ENCODE data around the gene TEX10. TPM values are rescaled to one million over a fixed set of nuclear protein-coding genes. Genes with fewer than 3 reads are reported as not detected.
"Not testable (repeated sequence)": the region's sequence is repeated elsewhere in the genome, so short reads cannot be mapped to it uniquely, and the experiment has no call there.

Gene TEX10
- polyA plus RNA-seq, 2 of the 4 experiments (the other 2 are of a cell fraction) = 22.1 to 37.0 TPM

DNA sequence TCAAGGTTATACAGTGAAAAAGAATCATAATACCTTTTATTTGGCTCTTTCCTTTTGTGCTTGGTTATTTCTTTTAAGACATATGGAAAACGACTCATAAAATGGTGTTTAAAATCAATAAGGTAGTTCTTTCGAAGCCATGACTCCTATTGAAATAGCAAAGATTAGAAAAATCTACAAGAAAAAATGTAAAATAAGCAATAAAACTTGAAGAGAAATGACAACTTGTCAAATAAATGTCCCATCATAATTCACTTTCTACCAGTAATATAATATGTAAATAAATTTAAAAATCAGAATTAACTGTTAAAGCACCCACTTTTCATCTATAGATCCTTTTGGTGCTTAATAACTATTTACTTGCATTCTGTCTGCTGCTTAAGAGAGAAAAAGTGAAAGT is 12.5 kb downstream of the TEX10 start:
- no peak for FAIRE-seq
- H3K4me1 ChIP-seq = no peaks in the 10 kb centered on the region
- no peak overlapping the region for H3K4me2 ChIP-seq

GRCh38 chr9:100338736-100339135 is 14.0 kb downstream of the TEX10 start:
- FAIRE-seq; H3K9me3 ChIP-seq; H3K4me1 ChIP-seq; H3K4me2 ChIP-seq; H3K4me3 ChIP-seq; H3K27ac ChIP-seq; ATAC-seq; DNase-seq (ENCODE audit: low read depth in 1 of 2, low spot score in 1 of 2): not testable (repeated sequence)
- POLR2A ChIA-PET = interaction anchor here (0.6 kb wide), 1 partner anchor 40 kb away, joined by 3 read pairs; no protein-coding TSS in a partner anchor
- 95% methylated on average over 5 of the region's 5 CpGs for WGBS (ENCODE audit: missing lambda C conversion rate)
- CTCF ChIA-PET = interaction anchor here (1.9 to 2.3 kb wide), 2 partner anchors 15 to 99 kb away, joined by 6 to 9 read pairs; no protein-coding TSS in a partner anchor

More for the DNA sequence above, 12.5 kb downstream of the TEX10 start:
- CTCF ChIA-PET = interaction anchor here (0.6 to 1.1 kb wide), 2 partner anchors 12 to 100 kb away, joined by 3 to 4 read pairs; partner anchors contain the start of gene TEX10
- peak; percentile 12 for TF ChIP-seq MAFK (IDR thresholded peaks at IDR 0.05; ENCODE audit: partially characterized antibody)
- no peak for TF ChIP-seq JUNB (IDR thresholded peaks at IDR 0.05)
- DNase-seq (ENCODE audit: low read depth in 1 of 2, low spot score in 1 of 2) (no peak), ATAC-seq (no peak)
- Histone ChIP-seq H3K27ac (no peak overlapping the region), H3K9me3 (no peaks in the 10 kb centered on the region), H3K4me3 (no peak overlapping the region)
- 91% methylated on average over 2 of the region's 2 CpGs for WGBS (ENCODE audit: missing lambda C conversion rate)
- POLR2A ChIA-PET = interaction anchor here (0.7 kb wide), 1 partner anchor 12 kb away, joined by 3 read pairs; the partner anchor contains the start of gene TEX10

- peak; percentile 59 for FAIRE-seq
- no peak overlapping the region for H3K27ac ChIP-seq
- no peaks in the 10 kb centered on the region for H3K9me3 ChIP-seq
- H3K4me1 ChIP-seq = no peaks in the 10 kb centered on the region
- TF ChIP-seq SMC3 (IDR thresholded peaks at IDR 0.05) (peak; percentile 27; the same call in 1 of the 3 replicates), NPAS2 (CRISPR knock-in tag; IDR thresholded peaks at IDR 0.05; ENCODE audit: borderline replicate concordance) (no peak), CTCF (IDR thresholded peaks at IDR 0.05) (peak; percentile 62), EHMT2 (IDR thresholded peaks at IDR 0.05; ENCODE audit: low read depth) (no peak), RAD21 (conservative IDR thresholded peaks at IDR 0.05 in 1 of 2, IDR thresholded peaks at IDR 0.05 in 1 of 2) (peak; percentile 34 to 47; a peak in 3 of 5 replicates), RCOR1 (IDR thresholded peaks at IDR 0.05; ENCODE audit: low read depth, low read length) (no peak), HOXB5 (CRISPR knock-in tag; IDR thresholded peaks at IDR 0.05) (no peak)
- H3K4me2 ChIP-seq = no peak overlapping the region
- POLR2A ChIA-PET = interaction anchor here (1.4 to 1.7 kb wide), 2 partner anchors 87 to 1103 kb away, joined by 4 read pairs; partner anchors contain the start of genes ALG2 and SEC61B
- DNase-seq (ENCODE audit: low read depth in 1 of 2, low spot score in 1 of 2) = peak; percentile 12 to 50
- H3K4me3 ChIP-seq = no peak overlapping the region
- CTCF ChIA-PET = interaction anchor here (0.6 to 3.9 kb wide), 27 partner anchors 8 to 1140 kb away, joined by 3 to 31 read pairs (median 4); partner anchors contain the start of genes ALG2 and SEC61B
- no peak for ATAC-seq
- 68% methylated on average over 4 of the region's 4 CpGs for WGBS (ENCODE audit: missing lambda C conversion rate)
Observed at GRCh38 chr9:100324594-100325200, 28.0 kb downstream of the TEX10 start.

DNA sequence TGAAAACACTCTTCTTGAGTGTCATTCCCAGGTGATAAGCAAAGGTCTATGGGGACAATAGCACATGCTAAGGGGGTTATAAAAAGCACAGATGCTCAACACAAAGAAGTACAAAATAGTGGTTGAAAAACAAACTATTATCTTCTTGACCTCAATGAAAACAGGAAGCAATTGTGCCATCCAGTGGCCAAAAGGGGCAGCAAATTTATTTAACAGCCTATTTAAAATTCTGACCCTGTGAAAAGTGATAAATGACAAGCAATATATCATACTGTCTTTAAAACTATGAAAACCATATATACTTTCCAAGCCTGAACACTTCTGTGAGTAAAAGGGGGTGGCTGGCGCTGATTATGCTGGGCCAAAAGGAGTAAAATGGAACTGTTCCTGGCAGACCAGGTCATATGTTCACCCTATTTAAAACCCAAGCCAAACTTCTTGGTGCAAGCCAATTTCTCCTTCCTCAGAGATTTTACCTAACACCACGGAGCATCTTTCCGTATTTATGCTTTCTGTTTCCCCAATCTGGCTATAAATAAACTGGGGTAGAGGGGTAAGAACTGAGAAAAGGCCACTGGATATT is 29.7 kb downstream of the TEX10 start:
- Histone ChIP-seq H3K9me3 (no peaks in the 10 kb centered on the region), H3K4me2 (no peak overlapping the region), H3K4me1 (no peaks in the 10 kb centered on the region), H3K27ac (no peak overlapping the region), H3K4me3 (no peak overlapping the region)
- POLR2A ChIA-PET = no interaction called here
- 7% methylated on average over 3 of the region's 3 CpGs for WGBS (ENCODE audit: missing lambda C conversion rate)
- TF ChIP-seq MYC (IDR thresholded peaks at IDR 0.05; ENCODE audit: borderline replicate concordance, low read length) = no peak
- peak; percentile 47 to 58 for TF ChIP-seq RAD21 (conservative IDR thresholded peaks at IDR 0.05 in 1 of 2, IDR thresholded peaks at IDR 0.05 in 1 of 2)
- TF ChIP-seq BHLHE40 (IDR thresholded peaks at IDR 0.05; ENCODE audit: low read depth, low read length) = no peak
- TF ChIP-seq NPAS2 (CRISPR knock-in tag; IDR thresholded peaks at IDR 0.05; ENCODE audit: borderline replicate concordance) = no peak
- TF ChIP-seq TFCP2L1 (CRISPR knock-in tag; IDR thresholded peaks at IDR 0.05) = no peak
- no peak for TF ChIP-seq ATOH8 (CRISPR knock-in tag; IDR thresholded peaks at IDR 0.05; ENCODE audit: low read depth)
- no peak for TF ChIP-seq MAZ (IDR thresholded peaks at IDR 0.05; ENCODE audit: borderline replicate concordance, low read depth, low read length)
- TF ChIP-seq GATA3 (IDR thresholded peaks at IDR 0.05; ENCODE audit: borderline replicate concordance) = no peak
- TF ChIP-seq KDM1A (IDR thresholded peaks at IDR 0.05; ENCODE audit: low read depth) = no peak
- TF ChIP-seq CTCF (IDR thresholded peaks at IDR 0.05) = peak; percentile 72
- peak; percentile 69 for TF ChIP-seq SMC3 (IDR thresholded peaks at IDR 0.05)
- CTCF ChIA-PET = interaction anchor here (0.6 to 3.9 kb wide), 21 partner anchors 10 to 1138 kb away, joined by 3 to 31 read pairs (median 4); partner anchors contain the start of gene MSANTD3
- FAIRE-seq (no peak), DNase-seq (ENCODE audit: low read depth in 1 of 2, low spot score in 1 of 2) (peak; percentile 18 to 52), ATAC-seq (peak; percentile 65 to 71; a peak in 5 of 6 replicates)
